ENCODE measurements around the gene LPP. TPM values are rescaled to one million over a fixed set of nuclear protein-coding genes. Genes with fewer than 3 reads are reported as not detected.

Gene LPP
- total and polyA plus RNA-seq, 2 of the 13 experiments (the other 11 are each of a cell fraction or from before 2014, with no cell fraction given) = 19.2 to 29.9 TPM

GRCh38 chr3:188404124-188404523, 250.2 kb downstream of the LPP start:
- H3K79me2 ChIP-seq (ENCODE audit: insufficient read depth, low read length) = peaks cover 9% of the 10 kb centered on the region
- no peaks in the 10 kb centered on the region for H3K27me3 ChIP-seq (ENCODE audit: control insufficient read depth in 1 of 2, insufficient read depth in 2 of 2, low read length in 2 of 2)
- DNase-seq (ENCODE audit: low spot score) (no peak), FAIRE-seq (no peak), ATAC-seq (no peak)
- 95% methylated on average over 4 of the region's 4 CpGs for WGBS (ENCODE audit: low lambda C conversion rate)
- H2AFZ ChIP-seq (ENCODE audit: low read length) = no peak overlapping the region
- H3K27ac ChIP-seq (ENCODE audit: extremely low read length, insufficient read depth, low read length) = no peak overlapping the region
- no peaks in the 10 kb centered on the region for H4K20me1 ChIP-seq (ENCODE audit: insufficient read depth, low read length)
- POLR2A ChIA-PET = no interaction called here
- no peaks in the 10 kb centered on the region for H3K9me3 ChIP-seq (ENCODE audit: low read length)
- peaks cover 25% of the 10 kb centered on the region for H3K4me1 ChIP-seq (ENCODE audit: insufficient read depth, low read length)
- CTCF ChIA-PET (ENCODE audit: low intra/inter-chr PET ratio, low total read pairs) = no interaction called here
- TF ChIP-seq ZBTB25 (CRISPR knock-in tag; IDR thresholded peaks at IDR 0.05) (no peak), STAG1 (CRISPR knock-in tag; IDR thresholded peaks at IDR 0.05) (0 out of 2 replicates have a peak, but pooled peaks have one; percentile 18), ZNF770 (CRISPR knock-in tag; IDR thresholded peaks at IDR 0.05) (peak; percentile 69)
- in situ Hi-C loops (cut with HindIII; ENCODE audit: extremely low pct_ligation_motif_present, low pct_unique_long_range_greater_than_20kb) = loop anchor here (25.0 kb wide), 1 partner anchor 667 kb away; the partner anchor contains the start of gene BCL6
- intact Hi-C loops (cut with micrococcal nuclease; ENCODE audit: unreplicated experiment) = no loop called here
- H3K9ac ChIP-seq (ENCODE audit: insufficient read depth, low read depth, low read length) = no peak overlapping the region
- BruUV-seq (replicated peaks) = no TSS peak
- no peak overlapping the region for H3K4me3 ChIP-seq (replicated peaks in 1 of 3; ENCODE audit: insufficient read depth in 1 of 3, low read depth in 2 of 3, low read length in 3 of 3)
- H3K4me2 ChIP-seq (ENCODE audit: low read depth, low read length) = no peak overlapping the region
- peaks cover 8 to 22% of the 10 kb centered on the region in 2 experiments for H3K36me3 ChIP-seq (replicated peaks in 1 of 2; ENCODE audit: control insufficient read depth in 1 of 2, insufficient read depth in 2 of 2, low read length in 2 of 2)

- H3K27me3 ChIP-seq (ENCODE audit: control insufficient read depth in 1 of 2, insufficient read depth in 2 of 2, low read length in 2 of 2) = no peaks in the 10 kb centered on the region
- in situ Hi-C loops (cut with HindIII; ENCODE audit: extremely low pct_ligation_motif_present, low pct_unique_long_range_greater_than_20kb) (loop anchor here (25.0 kb wide), 1 partner anchor 667 kb away; the partner anchor contains the start of gene BCL6), intact Hi-C loops (cut with micrococcal nuclease; ENCODE audit: unreplicated experiment) (no loop called here)
- H3K79me2 ChIP-seq (ENCODE audit: insufficient read depth, low read length) = peaks cover 9% of the 10 kb centered on the region
- H3K36me3 ChIP-seq (replicated peaks in 1 of 2; ENCODE audit: control insufficient read depth in 1 of 2, insufficient read depth in 2 of 2, low read length in 2 of 2) = peaks cover 8 to 25% of the 10 kb centered on the region in 2 experiments
- H3K9ac ChIP-seq (ENCODE audit: insufficient read depth, low read depth, low read length) = no peak overlapping the region
- no peaks in the 10 kb centered on the region for H3K9me3 ChIP-seq (ENCODE audit: low read length)
- H3K27ac ChIP-seq (ENCODE audit: extremely low read length, insufficient read depth, low read length) = no peak overlapping the region
- no peak overlapping the region for H3K4me3 ChIP-seq (replicated peaks in 1 of 3; ENCODE audit: insufficient read depth in 1 of 3, low read depth in 2 of 3, low read length in 3 of 3)
- no peak overlapping the region for H2AFZ ChIP-seq (ENCODE audit: low read length)
- DNase-seq (ENCODE audit: low spot score) (no peak), FAIRE-seq (no peak), ATAC-seq (no peak)
- ChIA-PET POLR2A (no interaction called here), CTCF (ENCODE audit: low intra/inter-chr PET ratio, low total read pairs) (no interaction called here)
- H4K20me1 ChIP-seq (ENCODE audit: insufficient read depth, low read length) = no peaks in the 10 kb centered on the region
- peaks cover 22% of the 10 kb centered on the region for H3K4me1 ChIP-seq (ENCODE audit: insufficient read depth, low read length)
- no peak overlapping the region for H3K4me2 ChIP-seq (ENCODE audit: low read depth, low read length)
- no TSS peak for BruUV-seq (replicated peaks)
- 96% methylated on average over 4 of the region's 4 CpGs for WGBS (ENCODE audit: low lambda C conversion rate)
- TF ChIP-seq ZSCAN22 (CRISPR knock-in tag; IDR thresholded peaks at IDR 0.05) (no peak), ZNF121 (CRISPR knock-in tag; IDR thresholded peaks at IDR 0.05) (no peak), REL (CRISPR knock-in tag; conservative IDR thresholded peaks at IDR 0.05) (no peak), KLF15 (CRISPR knock-in tag; IDR thresholded peaks at IDR 0.05; ENCODE audit: borderline replicate concordance) (no peak), MIXL1 (CRISPR knock-in tag; IDR thresholded peaks at IDR 0.05) (no peak), ZFP1 (CRISPR knock-in tag; IDR thresholded peaks at IDR 0.05) (no peak)
- TF ChIP-seq, protein P1, sequence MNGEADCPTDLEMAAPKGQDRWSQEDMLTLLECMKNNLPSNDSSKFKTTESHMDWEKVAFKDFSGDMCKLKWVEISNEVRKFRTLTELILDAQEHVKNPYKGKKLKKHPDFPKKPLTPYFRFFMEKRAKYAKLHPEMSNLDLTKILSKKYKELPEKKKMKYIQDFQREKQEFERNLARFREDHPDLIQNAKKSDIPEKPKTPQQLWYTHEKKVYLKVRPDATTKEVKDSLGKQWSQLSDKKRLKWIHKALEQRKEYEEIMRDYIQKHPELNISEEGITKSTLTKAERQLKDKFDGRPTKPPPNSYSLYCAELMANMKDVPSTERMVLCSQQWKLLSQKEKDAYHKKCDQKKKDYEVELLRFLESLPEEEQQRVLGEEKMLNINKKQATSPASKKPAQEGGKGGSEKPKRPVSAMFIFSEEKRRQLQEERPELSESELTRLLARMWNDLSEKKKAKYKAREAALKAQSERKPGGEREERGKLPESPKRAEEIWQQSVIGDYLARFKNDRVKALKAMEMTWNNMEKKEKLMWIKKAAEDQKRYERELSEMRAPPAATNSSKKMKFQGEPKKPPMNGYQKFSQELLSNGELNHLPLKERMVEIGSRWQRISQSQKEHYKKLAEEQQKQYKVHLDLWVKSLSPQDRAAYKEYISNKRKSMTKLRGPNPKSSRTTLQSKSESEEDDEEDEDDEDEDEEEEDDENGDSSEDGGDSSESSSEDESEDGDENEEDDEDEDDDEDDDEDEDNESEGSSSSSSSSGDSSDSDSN (CRISPR knock-in tag; IDR thresholded peaks at IDR 0.05) = no peak
- TF ChIP-seq, protein P2, sequence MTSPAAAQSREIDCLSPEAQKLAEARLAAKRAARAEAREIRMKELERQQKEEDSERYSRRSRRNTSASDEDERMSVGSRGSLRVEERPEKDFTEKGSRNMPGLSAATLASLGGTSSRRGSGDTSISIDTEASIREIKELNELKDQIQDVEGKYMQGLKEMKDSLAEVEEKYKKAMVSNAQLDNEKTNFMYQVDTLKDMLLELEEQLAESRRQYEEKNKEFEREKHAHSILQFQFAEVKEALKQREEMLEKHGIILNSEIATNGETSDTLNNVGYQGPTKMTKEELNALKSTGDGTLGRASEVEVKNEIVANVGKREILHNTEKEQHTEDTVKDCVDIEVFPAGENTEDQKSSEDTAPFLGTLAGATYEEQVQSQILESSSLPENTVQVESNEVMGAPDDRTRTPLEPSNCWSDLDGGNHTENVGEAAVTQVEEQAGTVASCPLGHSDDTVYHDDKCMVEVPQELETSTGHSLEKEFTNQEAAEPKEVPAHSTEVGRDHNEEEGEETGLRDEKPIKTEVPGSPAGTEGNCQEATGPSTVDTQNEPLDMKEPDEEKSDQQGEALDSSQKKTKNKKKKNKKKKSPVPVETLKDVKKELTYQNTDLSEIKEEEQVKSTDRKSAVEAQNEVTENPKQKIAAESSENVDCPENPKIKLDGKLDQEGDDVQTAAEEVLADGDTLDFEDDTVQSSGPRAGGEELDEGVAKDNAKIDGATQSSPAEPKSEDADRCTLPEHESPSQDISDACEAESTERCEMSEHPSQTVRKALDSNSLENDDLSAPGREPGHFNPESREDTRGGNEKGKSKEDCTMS (CRISPR knock-in tag; conservative IDR thresholded peaks at IDR 0.05) = no peak
Measured at GRCh38 chr3:188404701-188405100, 250.7 kb downstream of the LPP start.
